Testis (tissue), 2 donors: ENCODE data around the gene NUP153.

ENCODE experiments used
- CTCF ChIP-seq, 3 experiments: fragments of 450-650 bp in 2 of 3; fragments of 200-600 bp in 1 of 3; sonication (generic) in 1 of 3; IDR thresholded peaks; one replicate each; pipeline ENCODE4 v1.5.1; 2016 to 2019; ENCODE audit warnings: antibody characterized with exemption in 3 of 3, mild to moderate bottlenecking in 2 of 3, moderate library complexity in 1 of 3
- POLR2A ChIP-seq: fragments of 450-650 bp; IDR thresholded peaks from one replicate; pipeline ENCODE4 v1.6.1; 2017; ENCODE audit warnings: antibody characterized with exemption, mild to moderate bottlenecking, moderate library complexity

GRCh38 chr6:17740559-17741220 lies 34.0 kb upstream of the NUP153 start:
- TF ChIP-seq CTCF (IDR thresholded peaks at IDR 0.05) (no peak), POLR2A (no peak)
